ENCODE data around the gene TMEM191B.
"Not testable (repeated sequence)": the region's sequence is repeated elsewhere in the genome, so short reads cannot be mapped to it uniquely, and the experiment has no call there.

GRCh38 chr22:18551046-18551445 lies 23.4 kb downstream of the TMEM191B start:
- not testable (repeated sequence) for TF ChIP-seq CTCF (conservative IDR thresholded peaks at IDR 0.05; ENCODE audit: low read depth, low read length); EZH2 (IDR thresholded peaks at IDR 0.05; ENCODE audit: borderline replicate concordance, low read depth, low read length, poor library complexity, severe bottlenecking)

Measured in A673 (cell line).